Measurements from ENCODE around the gene DYNLT2B.
"Not testable (repeated sequence)": the region's sequence is repeated elsewhere in the genome, so short reads cannot be mapped to it uniquely, and the experiment has no call there.

DYNLT2B gene

DNA sequence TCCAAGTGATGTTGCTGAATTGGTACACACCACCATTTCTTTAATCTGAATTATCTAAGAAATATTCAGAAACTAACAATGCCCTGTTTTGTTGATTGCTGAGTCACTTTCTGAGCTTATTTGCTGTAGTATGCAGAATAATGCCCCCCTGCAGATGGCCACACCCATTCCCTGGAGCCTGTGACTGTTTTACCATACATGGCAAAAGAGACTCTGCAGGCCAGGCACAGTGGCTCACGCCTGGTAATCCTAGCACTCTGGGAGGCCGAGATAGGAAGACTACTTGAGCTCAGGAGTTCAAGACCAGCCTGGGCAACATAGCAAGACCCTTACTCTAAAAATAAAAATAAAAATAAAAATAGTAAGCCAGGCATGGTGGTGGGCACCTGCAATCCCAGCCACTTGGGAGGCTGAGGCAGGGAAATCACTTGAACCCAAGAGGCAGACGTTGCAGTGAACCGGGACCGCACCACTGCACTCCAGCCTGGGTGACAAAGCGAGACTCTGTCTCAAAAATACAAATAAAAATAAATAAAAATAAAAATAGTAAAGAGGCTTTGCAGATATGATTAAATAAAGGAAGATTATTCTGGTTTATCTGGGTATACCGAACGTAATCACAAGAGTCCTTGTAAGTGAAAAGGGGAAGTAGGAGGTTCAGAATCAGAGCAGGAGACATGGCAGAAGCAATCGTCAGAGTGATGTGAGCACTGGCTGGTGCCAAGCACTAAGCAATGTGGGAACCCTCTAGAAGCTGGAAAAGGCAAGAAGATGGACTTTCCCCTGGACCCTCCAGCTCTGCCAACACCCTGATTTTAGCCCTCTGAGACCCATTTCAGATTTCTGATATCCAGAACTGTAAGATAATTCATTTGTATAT, 49.5 kb downstream of the DYNLT2B start:
- DNase-seq, result no peak

DNA sequence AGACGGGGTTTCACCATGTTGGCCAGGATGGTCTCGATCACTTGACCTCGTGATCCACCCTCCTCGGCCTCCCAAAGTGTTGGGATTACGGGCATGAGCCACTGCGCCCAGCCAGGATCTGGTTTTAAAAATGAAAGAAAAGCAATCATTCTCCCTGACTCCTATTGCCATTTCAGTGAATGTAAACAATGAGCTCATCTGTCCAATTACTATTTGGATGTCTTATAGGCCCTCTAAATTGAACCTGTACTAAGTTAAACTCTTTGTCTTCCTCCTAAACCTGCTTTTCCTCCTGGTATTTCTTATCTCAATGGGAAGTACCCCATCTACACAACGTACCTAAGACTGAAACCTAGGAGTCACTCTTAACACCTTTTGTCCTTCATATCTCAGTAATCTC, 54.2 kb downstream of the DYNLT2B start:
- no peak for DNase-seq

DNA sequence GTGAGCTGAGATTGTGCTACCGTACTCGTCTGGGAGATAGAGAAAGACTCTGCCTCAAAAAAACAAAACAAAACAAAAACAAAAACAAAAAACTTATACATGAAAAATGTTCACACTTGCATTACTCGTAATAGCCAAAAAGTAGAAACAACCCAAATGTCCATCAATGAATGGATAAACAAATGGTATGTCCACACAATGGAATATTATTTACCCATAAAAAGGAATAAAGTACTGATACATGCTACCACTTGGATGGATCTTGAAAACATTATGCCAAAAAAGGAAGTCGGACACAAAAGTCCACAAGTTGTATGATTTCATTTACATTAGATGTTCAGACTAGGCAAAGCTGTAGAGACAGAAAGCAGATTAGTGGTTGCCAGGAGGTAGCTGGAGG, 57.3 kb downstream of the DYNLT2B start:
- no peak for DNase-seq

DNA sequence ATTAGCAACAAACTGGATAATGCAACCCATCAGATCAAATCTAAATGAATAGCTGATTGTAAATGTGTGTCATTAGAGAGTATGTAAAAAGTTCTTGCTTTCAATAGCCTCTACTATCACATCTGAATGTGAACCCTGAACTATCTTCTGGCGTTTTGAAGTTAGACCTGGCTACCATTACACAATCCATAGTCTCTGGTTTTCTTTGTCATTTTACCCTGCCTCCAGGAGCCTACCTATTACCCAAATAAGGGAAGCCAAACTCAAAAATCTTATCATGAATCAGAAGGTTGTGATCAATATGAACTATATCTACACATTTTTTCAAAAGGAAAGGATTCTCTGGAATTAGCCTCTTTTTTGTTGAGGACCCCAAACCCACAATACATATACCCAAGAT, 62.3 kb downstream of the DYNLT2B start:
- no peak for DNase-seq

DNA sequence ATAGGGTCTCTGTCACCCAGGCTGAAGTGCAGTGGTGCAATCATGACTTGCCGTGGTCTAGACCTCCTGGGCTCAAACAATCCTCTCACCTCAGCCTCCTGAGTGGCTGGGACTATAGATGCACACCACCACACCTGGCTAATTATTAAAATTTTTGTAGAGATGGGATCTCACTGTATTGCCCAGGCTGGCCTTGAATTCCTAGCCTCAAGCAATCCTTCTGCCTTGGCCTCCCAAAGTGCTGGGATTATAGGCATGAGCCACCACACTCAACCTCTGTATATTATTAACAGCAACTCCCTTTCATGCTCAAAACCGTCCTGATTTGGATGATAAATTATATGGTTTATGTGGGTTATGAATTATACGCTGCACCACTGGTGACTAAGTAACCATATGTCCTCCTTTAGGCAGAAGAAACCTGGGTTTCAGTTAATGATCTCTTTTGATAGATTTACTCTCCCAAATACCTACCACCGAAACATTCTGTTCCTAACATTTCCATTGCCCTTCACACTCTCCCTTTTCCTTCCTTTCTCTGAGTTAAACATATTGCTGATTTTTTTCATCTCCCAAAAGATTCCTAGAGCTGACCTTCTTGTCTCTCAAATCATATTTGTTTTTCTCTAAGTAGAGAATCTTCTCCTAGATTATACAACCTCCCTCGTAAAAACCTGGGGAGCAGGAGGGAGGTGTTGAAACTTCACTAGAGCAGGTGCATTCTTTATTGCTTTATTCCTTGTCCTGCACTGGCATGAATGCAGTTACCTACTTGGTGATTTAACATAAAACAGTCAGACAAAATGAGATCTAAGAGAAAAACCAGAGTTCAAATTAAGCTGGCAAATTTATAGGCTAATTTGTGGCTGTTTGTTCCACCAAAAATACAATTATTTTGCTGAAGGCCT, 63.4 kb downstream of the DYNLT2B start:
- no peak for DNase-seq

DNA sequence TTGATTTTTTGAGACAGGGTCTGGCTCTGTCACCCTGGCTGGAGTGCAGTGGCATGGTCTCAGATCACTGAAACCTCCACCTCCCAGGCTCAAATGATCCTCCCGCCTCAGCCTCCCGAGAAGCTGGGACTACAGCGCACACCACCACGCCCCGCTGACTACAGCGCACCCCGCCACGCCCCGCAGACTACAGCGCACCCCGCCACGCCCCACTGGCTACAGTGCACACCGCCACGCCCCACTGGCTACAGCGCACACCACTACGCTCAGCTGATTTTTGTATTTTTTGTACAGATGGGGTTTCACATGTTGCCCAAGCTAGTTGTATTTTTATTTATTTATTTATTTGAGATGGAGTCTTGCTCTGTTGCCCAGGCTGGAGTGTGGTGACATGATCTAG, 66.1 kb downstream of the DYNLT2B start:
- DNase-seq, result no peak

DNA sequence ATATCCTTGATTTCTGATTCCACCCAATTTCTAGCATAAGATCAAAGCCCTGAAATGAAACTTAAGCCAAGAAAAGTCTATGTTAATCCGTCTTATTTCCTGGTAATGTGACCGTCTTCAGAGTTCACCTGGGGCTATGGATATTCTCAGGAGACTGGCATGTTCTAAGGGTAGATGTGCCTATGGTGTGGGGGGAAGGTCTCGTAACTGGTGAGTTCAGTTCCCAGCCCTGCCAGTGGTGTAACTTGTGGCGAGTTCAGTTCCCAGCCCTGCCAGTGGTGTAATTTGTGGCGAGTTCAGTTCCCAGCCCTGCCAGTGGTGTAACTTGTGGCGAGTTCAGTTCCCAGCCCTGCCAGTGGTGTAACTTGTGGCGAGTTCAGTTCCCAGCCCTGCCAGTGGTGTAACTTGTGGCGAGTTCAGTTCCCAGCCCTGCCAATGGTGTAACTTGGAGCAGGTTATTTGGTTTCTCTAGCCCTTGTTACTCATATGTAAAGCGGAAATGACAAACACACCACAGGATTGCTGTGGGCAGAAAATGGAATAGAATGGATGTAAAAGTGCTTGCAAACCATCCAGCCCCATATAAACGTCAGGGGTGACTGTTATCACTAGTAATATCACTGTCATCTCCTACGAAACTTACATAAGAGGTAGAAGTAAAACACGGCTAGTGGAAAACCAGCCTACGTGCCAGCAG, 71.3 kb downstream of the DYNLT2B start:
- DNase-seq, result no peak

DNA sequence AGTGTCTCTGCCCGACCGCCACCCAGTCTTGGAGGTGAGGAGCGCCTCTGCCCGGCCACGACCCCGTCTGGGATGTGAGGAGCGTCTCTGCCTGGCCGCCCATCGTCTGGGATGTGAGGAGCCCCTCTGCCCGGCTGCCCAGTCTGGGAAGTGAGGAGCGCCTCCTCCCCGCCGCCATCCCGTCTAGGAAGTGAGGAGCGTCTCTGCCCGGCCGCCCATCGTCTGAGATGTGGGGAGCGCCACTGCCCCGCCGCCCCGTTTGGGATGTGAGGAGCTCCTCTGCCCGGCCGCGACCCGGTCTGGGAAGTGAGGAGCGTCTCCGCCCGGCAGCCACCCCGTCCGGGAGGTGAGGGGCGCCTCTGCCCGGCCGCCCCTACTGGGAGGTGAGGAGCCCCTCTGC, 73.9 kb downstream of the DYNLT2B start:
- not testable (repeated sequence) for DNase-seq

DNA sequence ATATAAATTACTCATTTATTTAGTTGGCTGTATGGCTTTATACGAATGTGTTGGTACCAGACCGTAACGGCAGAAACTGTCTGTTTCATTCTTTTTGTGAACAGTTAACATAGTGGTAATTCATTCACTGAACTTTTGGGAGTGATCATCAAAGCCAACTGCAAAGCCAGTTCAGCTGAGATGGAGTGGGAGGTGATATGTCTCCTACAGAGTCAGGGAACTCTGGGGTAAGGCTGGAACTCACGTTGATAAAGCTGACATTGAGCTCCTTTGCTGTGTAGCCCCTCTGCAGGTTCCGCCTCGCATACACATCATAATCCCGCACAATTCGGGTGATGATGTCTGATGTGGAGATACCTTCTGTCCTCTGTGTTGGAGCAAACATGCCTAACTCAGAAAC, 76.3 kb downstream of the DYNLT2B start:
- DNase-seq, result no peak
